HCT116 (cell line): ENCODE results near the gene HLA-DRA. TPM values are rescaled to one million over a fixed set of nuclear protein-coding genes. Genes with fewer than 3 reads are reported as not detected.

Experiments
- ATAC-seq: fragments of 200-7000 bp; cut with Tn5 transposase; 2 replicates; pipeline ENCODE4 v1.9.1; 2020; ENCODE audit warnings: mild to moderate bottlenecking, moderate library complexity
- BruUV-seq: library from RNA; stranded (reverse); fragments of 400-500 nt; replicated peaks from 2 replicates; lab custom pipeline; 2021; lab: Mats Ljungman, UMichigan
- CTCF ChIA-PET: fragments of 300-600 bp; sonication (Branson Sonifier 250); formaldehyde crosslinking; loops from one replicate; lab custom pipeline; 2021; ENCODE audit warnings: antibody characterized with exemption; lab: Charles Lee
- POLR2A ChIA-PET: fragments of 300-600, 350-600 bp; sonication (Branson Sonifier 250); formaldehyde crosslinking; loops from one replicate; lab custom pipeline; 2021; ENCODE audit warnings: antibody characterized with exemption; lab: Charles Lee
- RAD21 ChIA-PET, 2 experiments: fragments of 300-600 bp; sonication (Branson Sonifier 250); formaldehyde crosslinking; loops; one replicate each; lab custom pipeline; 2023; ENCODE audit warnings: low total read pairs in 2 of 2; ENCODE audit not compliant: uncharacterized antibody in 2 of 2, unreplicated experiment in 2 of 2, low non-redundant PET in 1 of 2; lab: Charles Lee
- DNase-seq: peaks from one replicate; pipeline ENCODE4 v3.0.0-alpha.2; 2010; ENCODE audit warnings: low read depth, low spot score
- H2AFZ ChIP-seq: fragments of 200-600 bp; shearing (Covaris generic), sonication (generic); 2 replicates; pipeline ENCODE4 v1.6.1; 2017; ENCODE audit warnings: low read depth, mixed run types, mixed read lengths, antibody characterized with exemption, low read length; ENCODE audit not compliant: poor library complexity, severe bottlenecking
- H3K27ac ChIP-seq: 2 replicates; pipeline ENCODE4 v1.5.1; 2012; ENCODE audit warnings: low read depth, low read length
- H3K27me3 ChIP-seq: fragments of 200-600 bp; sonication (generic); 2 replicates; pipeline ENCODE4 v1.6.1; 2016; ENCODE audit warnings: mixed run types, low read length, mixed read lengths; ENCODE audit not compliant: insufficient read depth
- H3K36me3 ChIP-seq, 2 experiments: fragments of 200-500 bp in 1 of 2; fragments of 200-600 bp in 1 of 2; sonication (Bioruptor generic) in 1 of 2; sonication (generic) in 1 of 2; 2 replicates each; pipeline versions ENCODE4 v1.5.1 to v1.6.1; 2014 to 2016; ENCODE audit warnings: low read length in 2 of 2, inconsistent platforms in 1 of 2, mixed read lengths in 1 of 2, mixed run types in 1 of 2; ENCODE audit not compliant: insufficient read depth in 2 of 2, control insufficient read depth in 1 of 2
- H3K4me1 ChIP-seq, 2 experiments: fragments of 200-600 bp in 1 of 2; sonication (generic) in 1 of 2; 2 replicates each; pipeline versions ENCODE4 v1.5.1 to v1.6.1; 2012 to 2017; ENCODE audit warnings: low read length in 2 of 2, inconsistent platforms in 1 of 2, mild to moderate bottlenecking in 1 of 2, mixed read lengths in 1 of 2, mixed run types in 1 of 2, moderate library complexity in 1 of 2; ENCODE audit not compliant: insufficient read depth in 2 of 2, control insufficient read depth in 1 of 2
- H3K4me2 ChIP-seq: fragments of 200-600 bp; sonication (generic); 2 replicates; pipeline ENCODE4 v1.6.1; 2017; ENCODE audit warnings: mixed run types, low read length, mixed read lengths
- H3K4me3 ChIP-seq, 2 experiments: fragments of 200-600 bp in 1 of 2; sonication (generic) in 1 of 2; replicated peaks in 1 of 2; 2 replicates each; pipeline ENCODE4 v1.5.1; 2011 to 2016; ENCODE audit warnings: low read length in 2 of 2, control low read depth in 1 of 2, low read depth in 1 of 2, mild to moderate bottlenecking in 1 of 2, mixed read lengths in 1 of 2, mixed run types in 1 of 2
- H3K79me2 ChIP-seq: fragments of 200-600 bp; sonication (generic); 2 replicates; pipeline ENCODE4 v1.6.1; 2017; ENCODE audit warnings: mild to moderate bottlenecking, mixed run types, low read length, moderate library complexity, mixed read lengths; ENCODE audit not compliant: insufficient read depth
- H3K9ac ChIP-seq: fragments of 200-600 bp; sonication (generic); 2 replicates; pipeline ENCODE4 v1.6.1; 2016; ENCODE audit warnings: low read length, mixed read lengths
- H3K9me2 ChIP-seq: fragments of 200-600 bp; sonication (generic), shearing (Covaris generic); 2 replicates; pipeline ENCODE4 v1.6.1; 2017; ENCODE audit warnings: mixed run types, mild to moderate bottlenecking, moderate library complexity; ENCODE audit not compliant: insufficient read depth
- H3K9me3 ChIP-seq, 2 experiments: fragments of 200-500 bp in 1 of 2; fragments of 200-600 bp in 1 of 2; sonication (Bioruptor generic) in 1 of 2; sonication (generic) in 1 of 2; 2 replicates each; pipeline ENCODE4 v1.6.1; 2014 to 2017; ENCODE audit warnings: low read length in 2 of 2, mixed read lengths in 2 of 2, inconsistent platforms in 1 of 2, low read depth in 1 of 2, mild to moderate bottlenecking in 1 of 2, mixed run types in 1 of 2, moderate library complexity in 1 of 2; ENCODE audit not compliant: control insufficient read depth in 1 of 2, insufficient read depth in 1 of 2
- H4K20me1 ChIP-seq: fragments of 200-600 bp; sonication (generic), shearing (Covaris generic); 2 replicates; pipeline ENCODE4 v1.6.1; 2017; ENCODE audit warnings: mixed run types, mild to moderate bottlenecking, moderate library complexity; ENCODE audit not compliant: insufficient read depth
- CEBPB ChIP-seq: IDR thresholded peaks from 2 replicates; pipeline ENCODE4 v1.6.1; 2012; ENCODE audit warnings: low read depth
- EGR1 ChIP-seq: IDR thresholded peaks from 2 replicates; pipeline ENCODE4 v1.6.1; 2012; ENCODE audit warnings: low read depth
- EZH2phosphoT487 ChIP-seq: fragments of 200-600 bp; IDR thresholded peaks from 2 replicates; pipeline ENCODE4 v1.6.1; 2018; ENCODE audit warnings: antibody characterized with exemption, borderline replicate concordance
- FOSL1 ChIP-seq: IDR thresholded peaks from 2 replicates; pipeline ENCODE4 v1.6.1; 2012; ENCODE audit warnings: low read depth
- POLR2AphosphoS5 ChIP-seq: IDR thresholded peaks from 2 replicates; pipeline ENCODE4 v1.6.1; 2011; ENCODE audit warnings: mild to moderate bottlenecking, low read depth, low read length, moderate library complexity
- TCF7L2 ChIP-seq: IDR thresholded peaks from 2 replicates; pipeline ENCODE4 v1.7.0; 2011; ENCODE audit warnings: borderline replicate concordance, inconsistent platforms; ENCODE audit not compliant: insufficient read depth, insufficient read length; ENCODE audit errors: extremely low read depth
- ZFX ChIP-seq: fragments of 450-650 bp; IDR thresholded peaks from 2 replicates; pipeline ENCODE4 v1.6.1; 2017
- intact Hi-C: fragments of 100-400 bp; cut with micrococcal nuclease; formaldehyde crosslinking; loops from 2 replicates; pipeline ENCODE4 v1.10.0; 2022
- total RNA-seq: library from RNA; stranded (reverse); gene quantifications from one replicate; pipeline ENCODE4 v1.2.1, GENCODE V29; 2021; ENCODE audit not compliant: unreplicated experiment
- TF ChIP-seq, protein P1 (sequence below): IDR thresholded peaks from 2 replicates; pipeline ENCODE4 v1.6.1; 2012
- TF ChIP-seq, protein P2 (sequence below), 3 experiments: fragments of 200-600 bp in 1 of 3; sonication (generic) in 1 of 3; IDR thresholded peaks in 2 of 3; conservative IDR thresholded peaks in 1 of 3; 2 replicates each; pipeline ENCODE4 v1.5.1; 2012 to 2017; ENCODE audit warnings: low read depth in 2 of 3, low read length in 2 of 3, antibody characterized with exemption in 1 of 3, borderline replicate concordance in 1 of 3, control low read depth in 1 of 3, mild to moderate bottlenecking in 1 of 3, mixed read lengths in 1 of 3, mixed run types in 1 of 3, moderate library complexity in 1 of 3; ENCODE audit not compliant: insufficient read depth in 1 of 3
- TF ChIP-seq, protein P3 (sequence below): IDR thresholded peaks from 2 replicates; pipeline ENCODE4 v1.6.1; 2012

Gene HLA-DRA
- total RNA-seq, 1 experiment from 2014 or later = 4.7 TPM

DNA sequence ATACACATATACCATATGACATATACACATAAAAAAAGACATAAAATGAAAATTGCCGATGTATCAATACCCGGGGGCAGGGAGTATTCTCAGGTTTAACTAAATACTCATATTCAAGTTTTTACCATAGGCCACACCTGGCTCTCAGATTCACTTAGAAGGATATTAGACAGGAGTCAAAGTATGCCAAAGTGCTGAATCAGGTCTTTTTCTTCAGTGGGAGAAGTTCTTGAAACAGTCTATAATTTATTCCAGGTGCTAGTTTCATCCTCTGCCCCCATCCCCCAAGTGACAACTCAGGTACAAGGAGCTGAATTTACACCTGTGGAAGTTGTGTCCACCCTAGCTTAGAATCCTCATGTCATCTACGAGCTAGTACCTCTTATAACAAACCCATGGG is 8.5 kb upstream of the HLA-DRA start:
- H3K9me2 ChIP-seq = no peaks in the 10 kb centered on the region
- no peaks in the 10 kb centered on the region for H3K36me3 ChIP-seq
- no peak overlapping the region for H2AFZ ChIP-seq
- no peaks in the 10 kb centered on the region for H3K27me3 ChIP-seq
- no peak overlapping the region for H3K4me2 ChIP-seq
- no peak overlapping the region for H3K4me3 ChIP-seq
- CTCF ChIA-PET = interaction anchor here (0.9 to 1.3 kb wide), 8 partner anchors 259 to 438 kb away, joined by 3 to 11 read pairs (median 8); no protein-coding TSS in a partner anchor
- RAD21 ChIA-PET = interaction anchor here (0.8 to 1.5 kb wide), 2 partner anchors 269 kb away, joined by 4 to 5 read pairs; no protein-coding TSS in a partner anchor
- POLR2A ChIA-PET = no interaction called here
- no peak overlapping the region for H3K9ac ChIP-seq
- ATAC-seq (no peak), DNase-seq (no peak)
- no peaks in the 10 kb centered on the region for H3K79me2 ChIP-seq
- no peaks in the 10 kb centered on the region for H3K9me3 ChIP-seq
- BruUV-seq = no TSS peak
- H3K4me1 ChIP-seq = no peaks in the 10 kb centered on the region
- H3K27ac ChIP-seq = no peak overlapping the region
- TF ChIP-seq EGR1 = no peak
- TF ChIP-seq, protein P1, sequence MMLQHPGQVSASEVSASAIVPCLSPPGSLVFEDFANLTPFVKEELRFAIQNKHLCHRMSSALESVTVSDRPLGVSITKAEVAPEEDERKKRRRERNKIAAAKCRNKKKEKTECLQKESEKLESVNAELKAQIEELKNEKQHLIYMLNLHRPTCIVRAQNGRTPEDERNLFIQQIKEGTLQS = no peak
- TF ChIP-seq ZFX = no peak
- TF ChIP-seq TCF7L2 = no peak
- no peak for TF ChIP-seq FOSL1
- no peak for TF ChIP-seq EZH2phosphoT487
- TF ChIP-seq, protein P2, sequence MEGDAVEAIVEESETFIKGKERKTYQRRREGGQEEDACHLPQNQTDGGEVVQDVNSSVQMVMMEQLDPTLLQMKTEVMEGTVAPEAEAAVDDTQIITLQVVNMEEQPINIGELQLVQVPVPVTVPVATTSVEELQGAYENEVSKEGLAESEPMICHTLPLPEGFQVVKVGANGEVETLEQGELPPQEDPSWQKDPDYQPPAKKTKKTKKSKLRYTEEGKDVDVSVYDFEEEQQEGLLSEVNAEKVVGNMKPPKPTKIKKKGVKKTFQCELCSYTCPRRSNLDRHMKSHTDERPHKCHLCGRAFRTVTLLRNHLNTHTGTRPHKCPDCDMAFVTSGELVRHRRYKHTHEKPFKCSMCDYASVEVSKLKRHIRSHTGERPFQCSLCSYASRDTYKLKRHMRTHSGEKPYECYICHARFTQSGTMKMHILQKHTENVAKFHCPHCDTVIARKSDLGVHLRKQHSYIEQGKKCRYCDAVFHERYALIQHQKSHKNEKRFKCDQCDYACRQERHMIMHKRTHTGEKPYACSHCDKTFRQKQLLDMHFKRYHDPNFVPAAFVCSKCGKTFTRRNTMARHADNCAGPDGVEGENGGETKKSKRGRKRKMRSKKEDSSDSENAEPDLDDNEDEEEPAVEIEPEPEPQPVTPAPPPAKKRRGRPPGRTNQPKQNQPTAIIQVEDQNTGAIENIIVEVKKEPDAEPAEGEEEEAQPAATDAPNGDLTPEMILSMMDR (IDR thresholded peaks at IDR 0.05 in 2 of 3, conservative IDR thresholded peaks at IDR 0.05 in 1 of 3; ENCODE audit: borderline replicate concordance in 1 of 3, insufficient read depth in 1 of 3, low read depth in 2 of 3, low read length in 2 of 3) = no peak
- TF ChIP-seq CEBPB = no peak
- TF ChIP-seq, protein P3, sequence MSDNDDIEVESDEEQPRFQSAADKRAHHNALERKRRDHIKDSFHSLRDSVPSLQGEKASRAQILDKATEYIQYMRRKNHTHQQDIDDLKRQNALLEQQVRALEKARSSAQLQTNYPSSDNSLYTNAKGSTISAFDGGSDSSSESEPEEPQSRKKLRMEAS = no peak
- TF ChIP-seq POLR2AphosphoS5 = no peak
- no peaks in the 10 kb centered on the region for H4K20me1 ChIP-seq
- intact Hi-C loops = loop anchor here (5.0 kb wide), 1 partner anchor 436 kb away; no protein-coding TSS in a partner anchor
